OCI-LY1 (cell line): Measurements from ENCODE around the gene CATSPER3.

Experiments
- H2AFZ ChIP-seq: fragments of 200-600 bp; sonication (generic), shearing (Covaris generic); 2 replicates; pipeline ENCODE4 v1.6.0; 2014; ENCODE audit warnings: antibody characterized with exemption, mild to moderate bottlenecking, low read length
- H3F3A ChIP-seq: fragments of 200-600 bp; sonication (generic), shearing (Covaris generic); 2 replicates; pipeline ENCODE4 v1.6.0; 2014; ENCODE audit warnings: mild to moderate bottlenecking, antibody characterized with exemption, low read length, moderate library complexity; ENCODE audit not compliant: insufficient read depth
- H3K27ac ChIP-seq: fragments of 200-600 bp; sonication (generic); 2 replicates; pipeline ENCODE4 v1.5.1; 2014; ENCODE audit warnings: low read length, mixed run types, mild to moderate bottlenecking, low read depth; ENCODE audit not compliant: poor library complexity, severe bottlenecking
- H3K27me3 ChIP-seq: fragments of 200-600 bp; sonication (generic); 2 replicates; pipeline ENCODE4 v1.6.0; 2014; ENCODE audit warnings: antibody characterized with exemption, mild to moderate bottlenecking, low read length, moderate library complexity; ENCODE audit not compliant: insufficient read depth
- H3K36me3 ChIP-seq: fragments of 200-600 bp; sonication (generic); 2 replicates; pipeline ENCODE4 v1.6.1; 2014; ENCODE audit warnings: mild to moderate bottlenecking, antibody characterized with exemption, low read length, moderate library complexity, mixed read lengths; ENCODE audit not compliant: insufficient read depth
- H3K4me1 ChIP-seq: fragments of 200-600 bp; sonication (generic); 2 replicates; pipeline ENCODE4 v1.5.1; 2014; ENCODE audit warnings: mild to moderate bottlenecking, low read length, moderate library complexity; ENCODE audit not compliant: insufficient read depth, severe bottlenecking
- H3K4me2 ChIP-seq: fragments of 200-600 bp; sonication (generic), shearing (Covaris generic); 2 replicates; pipeline ENCODE4 v1.6.1; 2014; ENCODE audit warnings: low read length
- H3K4me3 ChIP-seq: fragments of 200-600 bp; sonication (generic); 2 replicates; pipeline ENCODE4 v1.5.1; 2014; ENCODE audit warnings: low read length, low read depth, mild to moderate bottlenecking, mixed read lengths; ENCODE audit not compliant: poor library complexity, severe bottlenecking
- H3K79me2 ChIP-seq: fragments of 200-600 bp; shearing (Covaris generic); 2 replicates; pipeline ENCODE4 v1.6.1; 2016; ENCODE audit warnings: mixed run types, low read length, mixed read lengths; ENCODE audit not compliant: insufficient read depth
- H3K9ac ChIP-seq: fragments of 200-600 bp; sonication (generic), shearing (Covaris generic); 2 replicates; pipeline ENCODE4 v1.6.1; 2014; ENCODE audit warnings: mild to moderate bottlenecking, low read length, mixed read lengths
- H3K9me2 ChIP-seq: fragments of 200-600 bp; sonication (generic), shearing (Covaris generic); 2 replicates; pipeline ENCODE4 v1.6.1; 2014; ENCODE audit warnings: low read depth, mild to moderate bottlenecking, low read length, mixed read lengths
- H3K9me3 ChIP-seq: fragments of 200-600 bp; shearing (Covaris generic); 2 replicates; pipeline ENCODE4 v1.6.1; 2014; ENCODE audit warnings: low read length, mixed read lengths
- H4K20me1 ChIP-seq: fragments of 200-600 bp; sonication (generic), shearing (Covaris generic); 2 replicates; pipeline ENCODE4 v1.6.0; 2016; ENCODE audit warnings: mild to moderate bottlenecking, low read length; ENCODE audit not compliant: insufficient read depth
- CTCF ChIP-seq: fragments of 200-600 bp; sonication (generic), shearing (Covaris generic); IDR thresholded peaks from 2 replicates; pipeline ENCODE4 v1.5.1; 2017; ENCODE audit warnings: mild to moderate bottlenecking, antibody characterized with exemption, low read length, moderate library complexity, mixed read lengths
- EZH2 ChIP-seq: fragments of 200-600 bp; sonication (generic), shearing (Covaris generic); IDR thresholded peaks from 2 replicates; pipeline ENCODE4 v1.8.0; 2017; ENCODE audit warnings: borderline replicate concordance, mixed run types, mild to moderate bottlenecking, antibody characterized with exemption, low read length, moderate library complexity, mixed read lengths

Gene CATSPER3

GRCh38 chr5:135025730-135026644, 58.3 kb downstream of the CATSPER3 start:
- H3F3A ChIP-seq, result no peaks in the 10 kb centered on the region; the same call in 1 of the 2 replicates
- peaks cover 43% of the 10 kb centered on the region for H3K36me3 ChIP-seq
- peaks cover 13% of the 10 kb centered on the region for H3K4me1 ChIP-seq
- no peaks in the 10 kb centered on the region for H3K9me2 ChIP-seq
- no peak overlapping the region for H3K4me3 ChIP-seq
- no peak overlapping the region for H2AFZ ChIP-seq
- no peaks in the 10 kb centered on the region for H4K20me1 ChIP-seq
- no peaks in the 10 kb centered on the region for H3K9me3 ChIP-seq
- H3K9ac ChIP-seq, result no peak overlapping the region
- TF ChIP-seq CTCF (no peak), EZH2 (no peak)
- H3K27ac ChIP-seq, result peak overlapping the region; percentile 44
- no peaks in the 10 kb centered on the region for H3K27me3 ChIP-seq
- H3K79me2 ChIP-seq, result peaks cover 18% of the 10 kb centered on the region
- H3K4me2 ChIP-seq, result no peak overlapping the region

- Histone ChIP-seq H3K79me2 (peaks cover 22% of the 10 kb centered on the region), H3F3A (no peaks in the 10 kb centered on the region; the same call in 1 of the 2 replicates), H4K20me1 (no peaks in the 10 kb centered on the region), H2AFZ (no peak overlapping the region), H3K4me3 (no peak overlapping the region), H3K36me3 (peaks cover 44% of the 10 kb centered on the region), H3K9me3 (no peaks in the 10 kb centered on the region), H3K27ac (peak overlapping the region; percentile 44), H3K9me2 (no peaks in the 10 kb centered on the region), H3K4me1 (peaks cover 21% of the 10 kb centered on the region), H3K4me2 (no peak overlapping the region), H3K27me3 (no peaks in the 10 kb centered on the region), H3K9ac (no peak overlapping the region)
- no peak for TF ChIP-seq CTCF
- TF ChIP-seq EZH2, result no peak
Measured at GRCh38 chr5:135026645-135027265, 59.0 kb downstream of the CATSPER3 start.

- H3K79me2 ChIP-seq, result peaks cover 28% of the 10 kb centered on the region
- H3K9me3 ChIP-seq, result no peaks in the 10 kb centered on the region
- H3K4me3 ChIP-seq, result no peak overlapping the region
- no peaks in the 10 kb centered on the region for H3K27me3 ChIP-seq
- no peak overlapping the region for H3K9ac ChIP-seq
- H3K4me1 ChIP-seq, result peaks cover 21% of the 10 kb centered on the region
- no peak overlapping the region for H3K4me2 ChIP-seq
- no peak overlapping the region for H2AFZ ChIP-seq
- H3F3A ChIP-seq, result no peaks in the 10 kb centered on the region; the same call in 1 of the 2 replicates
- H4K20me1 ChIP-seq, result no peaks in the 10 kb centered on the region
- no peak for TF ChIP-seq CTCF
- TF ChIP-seq EZH2, result no peak
- no peak overlapping the region for H3K27ac ChIP-seq
- H3K36me3 ChIP-seq, result peaks cover 44% of the 10 kb centered on the region
- no peaks in the 10 kb centered on the region for H3K9me2 ChIP-seq
Measured at GRCh38 chr5:135027266-135027696, 59.6 kb downstream of the CATSPER3 start.
